ENCODE measurements around the gene PIF1. TPM values are rescaled to one million over a fixed set of nuclear protein-coding genes. Genes with fewer than 3 reads are reported as not detected.

The PIF1 gene
- total RNA-seq, 1 experiment from 2014 or later: 34.9 TPM

- peaks cover 0 to 7% of the 10 kb centered on the region in 2 experiments; a peak in 1 of 4 replicates for H3K4me1 ChIP-seq (ENCODE audit: control insufficient read depth in 1 of 2, insufficient read depth in 2 of 2, low read length in 2 of 2)
- H3K9me3 ChIP-seq (ENCODE audit: control insufficient read depth in 1 of 2, insufficient read depth in 1 of 2, low read depth in 1 of 2, low read length in 2 of 2): no peaks in the 10 kb centered on the region
- H3K9me2 ChIP-seq (ENCODE audit: insufficient read depth): no peaks in the 10 kb centered on the region
- H3K9ac ChIP-seq (ENCODE audit: low read length): no peak overlapping the region
- TF ChIP-seq RAD21 (IDR thresholded peaks at IDR 0.05; ENCODE audit: low read depth) (no peak), CEBPB (IDR thresholded peaks at IDR 0.05; ENCODE audit: low read depth) (no peak), FOSL1 (IDR thresholded peaks at IDR 0.05; ENCODE audit: low read depth) (no peak), SP1 (IDR thresholded peaks at IDR 0.05; ENCODE audit: low read depth) (no peak), TCF7L2 (IDR thresholded peaks at IDR 0.05; ENCODE audit: borderline replicate concordance, extremely low read depth, insufficient read depth, insufficient read length) (no peak), ZFX (IDR thresholded peaks at IDR 0.05) (no peak), ZNF274 (IDR thresholded peaks at IDR 0.05; ENCODE audit: low read depth, low read length) (no peak), EZH2 (IDR thresholded peaks at IDR 0.05) (no peak), SRF (IDR thresholded peaks at IDR 0.05; ENCODE audit: low read depth) (no peak), POLR2AphosphoS5 (IDR thresholded peaks at IDR 0.05; ENCODE audit: low read depth, low read length) (no peak)
- TF ChIP-seq, protein P1, sequence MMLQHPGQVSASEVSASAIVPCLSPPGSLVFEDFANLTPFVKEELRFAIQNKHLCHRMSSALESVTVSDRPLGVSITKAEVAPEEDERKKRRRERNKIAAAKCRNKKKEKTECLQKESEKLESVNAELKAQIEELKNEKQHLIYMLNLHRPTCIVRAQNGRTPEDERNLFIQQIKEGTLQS (IDR thresholded peaks at IDR 0.05): no peak
- H3K36me3 ChIP-seq (ENCODE audit: control insufficient read depth in 1 of 2, insufficient read depth in 2 of 2, low read length in 2 of 2): peaks cover 4 to 5% of the 10 kb centered on the region in 2 experiments; a peak in 2 of 4 replicates
- no TSS peak for BruUV-seq (replicated peaks)
- intact Hi-C loops (cut with micrococcal nuclease): no loop called here
- POLR2A ChIA-PET: no interaction called here
- no peaks in the 10 kb centered on the region for H3K27me3 ChIP-seq (ENCODE audit: insufficient read depth, low read length)
- CTCF ChIA-PET: no interaction called here
- no peaks in the 10 kb centered on the region for H3K79me2 ChIP-seq (ENCODE audit: insufficient read depth, low read length)
- no peak for ATAC-seq
- DNase-seq (ENCODE audit: low read depth, low spot score): no peak
- no peak overlapping the region for H2AFZ ChIP-seq (ENCODE audit: low read depth, low read length, poor library complexity, severe bottlenecking)
- H3K4me2 ChIP-seq (ENCODE audit: low read length): no peak overlapping the region
- H4K20me1 ChIP-seq (ENCODE audit: insufficient read depth): no peaks in the 10 kb centered on the region
- no peak overlapping the region for H3K4me3 ChIP-seq (replicated peaks in 1 of 2; ENCODE audit: low read depth in 1 of 2, low read length in 2 of 2)
- no peak overlapping the region for H3K27ac ChIP-seq (ENCODE audit: low read depth, low read length)
- RAD21 ChIA-PET (ENCODE audit: low non-redundant PET in 1 of 2, low total read pairs in 2 of 2, uncharacterized antibody in 2 of 2, unreplicated experiment in 2 of 2): no interaction called here
Measured at GRCh38 chr15:64855205-64855975, 29.9 kb upstream of the PIF1 start.

DNA sequence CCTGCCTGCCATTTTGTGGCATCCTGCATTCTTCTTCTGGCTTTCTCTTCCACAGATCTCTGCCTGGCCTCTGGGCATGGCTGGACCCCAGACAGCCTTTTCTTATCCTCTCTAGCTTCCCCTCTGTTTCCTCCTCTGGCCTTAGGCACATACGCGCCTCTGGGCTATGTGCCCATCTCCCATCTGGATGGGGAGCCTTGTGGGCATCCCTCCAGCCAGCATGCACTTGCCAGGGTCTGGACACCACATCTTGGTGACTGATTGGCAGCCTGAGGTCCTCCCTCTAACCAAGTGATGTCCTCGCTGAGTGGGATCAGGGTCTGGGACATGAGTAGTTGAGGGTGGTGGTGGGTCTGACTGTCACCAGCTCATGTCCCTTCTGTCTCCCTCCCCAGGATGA, 29.1 kb upstream of the PIF1 start:
- ChIA-PET RAD21 (ENCODE audit: low non-redundant PET in 1 of 2, low total read pairs in 2 of 2, uncharacterized antibody in 2 of 2, unreplicated experiment in 2 of 2) (no interaction called here), POLR2A (no interaction called here), CTCF (no interaction called here)
- Histone ChIP-seq H3K9me2 (ENCODE audit: insufficient read depth) (no peaks in the 10 kb centered on the region), H3K27ac (ENCODE audit: low read depth, low read length) (no peak overlapping the region), H3K9ac (ENCODE audit: low read length) (no peak overlapping the region), H3K79me2 (ENCODE audit: insufficient read depth, low read length) (no peaks in the 10 kb centered on the region), H3K27me3 (ENCODE audit: insufficient read depth, low read length) (no peaks in the 10 kb centered on the region), H3K4me2 (ENCODE audit: low read length) (no peak overlapping the region), H3K4me3 (replicated peaks in 1 of 2; ENCODE audit: low read depth in 1 of 2, low read length in 2 of 2) (no peak overlapping the region), H3K9me3 (ENCODE audit: control insufficient read depth in 1 of 2, insufficient read depth in 1 of 2, low read depth in 1 of 2, low read length in 2 of 2) (no peaks in the 10 kb centered on the region), H3K4me1 (ENCODE audit: control insufficient read depth in 1 of 2, insufficient read depth in 2 of 2, low read length in 2 of 2) (peaks cover 0 to 7% of the 10 kb centered on the region in 2 experiments; a peak in 1 of 4 replicates), H4K20me1 (ENCODE audit: insufficient read depth) (no peaks in the 10 kb centered on the region), H3K36me3 (ENCODE audit: control insufficient read depth in 1 of 2, insufficient read depth in 2 of 2, low read length in 2 of 2) (peaks cover 0 to 5% of the 10 kb centered on the region in 2 experiments; a peak in 1 of 4 replicates), H2AFZ (ENCODE audit: low read depth, low read length, poor library complexity, severe bottlenecking) (no peak overlapping the region)
- intact Hi-C loops (cut with micrococcal nuclease): no loop called here
- BruUV-seq (replicated peaks): no TSS peak
- DNase-seq (ENCODE audit: low read depth, low spot score) (no peak), ATAC-seq (no peak)
- TF ChIP-seq POLR2AphosphoS5 (IDR thresholded peaks at IDR 0.05; ENCODE audit: low read depth, low read length): no peak
- TF ChIP-seq EZH2phosphoT487 (IDR thresholded peaks at IDR 0.05; ENCODE audit: borderline replicate concordance): no peak
- TF ChIP-seq RAD21 (IDR thresholded peaks at IDR 0.05; ENCODE audit: low read depth): no peak
- TF ChIP-seq POLR2A (IDR thresholded peaks at IDR 0.05; ENCODE audit: borderline replicate concordance, extremely low read depth, insufficient read depth, insufficient read length): no peak
- no peak for TF ChIP-seq TCF7L2 (IDR thresholded peaks at IDR 0.05; ENCODE audit: borderline replicate concordance, extremely low read depth, insufficient read depth, insufficient read length)
- TF ChIP-seq SIN3A (IDR thresholded peaks at IDR 0.05; ENCODE audit: low read depth): no peak
- no peak for TF ChIP-seq CEBPB (IDR thresholded peaks at IDR 0.05; ENCODE audit: low read depth)
- TF ChIP-seq YY1 (IDR thresholded peaks at IDR 0.05; ENCODE audit: extremely low read depth, insufficient replicate concordance, low read depth, low read length): no peak
- no peak for TF ChIP-seq ZFX (IDR thresholded peaks at IDR 0.05)
- TF ChIP-seq FOSL1 (IDR thresholded peaks at IDR 0.05; ENCODE audit: low read depth): no peak
- TF ChIP-seq CBX3 (IDR thresholded peaks at IDR 0.05; ENCODE audit: low read depth): no peak
- TF ChIP-seq, protein P2, sequence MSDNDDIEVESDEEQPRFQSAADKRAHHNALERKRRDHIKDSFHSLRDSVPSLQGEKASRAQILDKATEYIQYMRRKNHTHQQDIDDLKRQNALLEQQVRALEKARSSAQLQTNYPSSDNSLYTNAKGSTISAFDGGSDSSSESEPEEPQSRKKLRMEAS (IDR thresholded peaks at IDR 0.05): no peak

All from HCT116 (cell line).